Testis (tissue), 2 donors: ENCODE measurements around the gene LBH.

Experiments used
- POLR2A ChIP-seq: fragments of 450-650 bp; IDR thresholded peaks from one replicate; pipeline ENCODE4 v1.6.1; 2017; ENCODE audit warnings: antibody characterized with exemption, mild to moderate bottlenecking, moderate library complexity
- TF ChIP-seq, protein P1 (sequence below), 3 experiments: fragments of 450-650 bp in 2 of 3; fragments of 200-600 bp in 1 of 3; sonication (generic) in 1 of 3; IDR thresholded peaks; one replicate each; pipeline ENCODE4 v1.5.1; 2016 to 2019; ENCODE audit warnings: antibody characterized with exemption in 3 of 3, mild to moderate bottlenecking in 2 of 3, moderate library complexity in 1 of 3

DNA sequence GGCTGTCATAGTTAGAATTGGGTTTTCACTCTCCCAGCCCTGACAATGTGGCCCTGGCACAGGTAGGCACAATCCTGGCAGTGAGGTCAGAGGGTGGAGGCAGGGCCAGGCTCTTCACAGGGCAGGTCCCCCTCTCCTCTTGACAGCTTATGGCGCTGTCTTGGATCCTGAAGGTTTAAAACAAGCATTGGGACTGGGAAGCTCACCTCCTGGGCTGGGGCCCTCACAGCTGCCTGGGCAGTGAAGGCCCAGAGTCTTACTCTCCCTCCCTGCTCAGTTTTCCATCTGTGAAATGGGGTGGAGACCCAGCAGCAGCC lies 23.3 kb downstream of the LBH start:
- TF ChIP-seq, protein P1, sequence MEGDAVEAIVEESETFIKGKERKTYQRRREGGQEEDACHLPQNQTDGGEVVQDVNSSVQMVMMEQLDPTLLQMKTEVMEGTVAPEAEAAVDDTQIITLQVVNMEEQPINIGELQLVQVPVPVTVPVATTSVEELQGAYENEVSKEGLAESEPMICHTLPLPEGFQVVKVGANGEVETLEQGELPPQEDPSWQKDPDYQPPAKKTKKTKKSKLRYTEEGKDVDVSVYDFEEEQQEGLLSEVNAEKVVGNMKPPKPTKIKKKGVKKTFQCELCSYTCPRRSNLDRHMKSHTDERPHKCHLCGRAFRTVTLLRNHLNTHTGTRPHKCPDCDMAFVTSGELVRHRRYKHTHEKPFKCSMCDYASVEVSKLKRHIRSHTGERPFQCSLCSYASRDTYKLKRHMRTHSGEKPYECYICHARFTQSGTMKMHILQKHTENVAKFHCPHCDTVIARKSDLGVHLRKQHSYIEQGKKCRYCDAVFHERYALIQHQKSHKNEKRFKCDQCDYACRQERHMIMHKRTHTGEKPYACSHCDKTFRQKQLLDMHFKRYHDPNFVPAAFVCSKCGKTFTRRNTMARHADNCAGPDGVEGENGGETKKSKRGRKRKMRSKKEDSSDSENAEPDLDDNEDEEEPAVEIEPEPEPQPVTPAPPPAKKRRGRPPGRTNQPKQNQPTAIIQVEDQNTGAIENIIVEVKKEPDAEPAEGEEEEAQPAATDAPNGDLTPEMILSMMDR (IDR thresholded peaks at IDR 0.05) = no peak
- no peak for TF ChIP-seq POLR2A
